Activated CD4-positive, alpha-beta T cell treated with anti-CD3 and anti-CD28 coated beads for 48 hours (primary cell): ENCODE results near the gene TYMP.

Source experiments
- DNase-seq: peaks from one replicate; pipeline ENCODE4 v3.0.0-alpha.2; 2020

Gene TYMP

DNA sequence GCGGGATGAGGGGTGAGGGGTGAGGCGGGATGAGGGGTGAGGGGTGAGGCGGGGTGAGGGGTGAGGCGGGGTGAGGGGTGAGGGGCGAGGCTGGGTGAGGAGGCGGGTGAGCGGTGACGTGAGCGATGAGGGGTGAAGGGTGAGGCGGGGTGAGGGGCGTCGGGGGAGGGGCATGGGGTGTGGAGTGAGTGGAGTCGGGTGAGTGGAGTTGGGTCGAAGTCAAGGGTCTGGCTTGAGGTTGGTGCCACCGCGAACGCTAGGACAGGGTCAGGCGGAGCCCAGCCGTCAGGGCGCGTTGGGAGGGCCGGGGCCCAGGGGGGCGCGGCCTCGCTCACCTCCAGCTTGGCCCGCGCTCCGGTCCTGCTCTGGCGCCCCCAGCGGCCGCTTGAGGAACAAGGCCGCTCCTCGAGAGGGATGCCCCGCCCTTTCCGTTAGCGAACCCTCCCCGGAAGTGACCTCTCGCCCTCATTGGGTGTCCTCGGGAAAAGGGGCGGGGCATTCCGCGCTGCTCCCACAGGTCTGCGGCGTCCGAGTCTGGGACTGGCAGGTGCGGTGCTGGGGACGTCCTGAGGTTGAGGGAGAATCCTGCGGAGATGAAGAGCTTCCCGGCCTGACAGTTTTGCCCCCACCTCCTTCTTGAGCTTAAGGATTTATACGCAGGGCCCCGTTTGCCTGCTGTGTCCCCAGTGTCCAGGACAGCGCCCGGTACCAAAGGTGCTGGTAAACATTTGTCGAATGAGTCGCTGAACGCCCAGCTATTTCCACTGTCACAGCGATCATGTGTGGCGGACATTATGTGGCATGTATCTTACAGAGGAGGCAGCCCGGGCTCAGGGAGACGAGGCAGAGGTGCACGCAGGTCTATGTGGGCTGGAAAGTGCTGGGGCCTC lies 33.0 kb upstream of the TYMP start, which contains the start of gene SYCE3:
SYCE3 (minus strand) TSS at position 397 of the 890 bp plus-strand sequence. CDS start 6,514 bp downstream, outside the sequence.
- peak; percentile 99 for DNase-seq

DNA sequence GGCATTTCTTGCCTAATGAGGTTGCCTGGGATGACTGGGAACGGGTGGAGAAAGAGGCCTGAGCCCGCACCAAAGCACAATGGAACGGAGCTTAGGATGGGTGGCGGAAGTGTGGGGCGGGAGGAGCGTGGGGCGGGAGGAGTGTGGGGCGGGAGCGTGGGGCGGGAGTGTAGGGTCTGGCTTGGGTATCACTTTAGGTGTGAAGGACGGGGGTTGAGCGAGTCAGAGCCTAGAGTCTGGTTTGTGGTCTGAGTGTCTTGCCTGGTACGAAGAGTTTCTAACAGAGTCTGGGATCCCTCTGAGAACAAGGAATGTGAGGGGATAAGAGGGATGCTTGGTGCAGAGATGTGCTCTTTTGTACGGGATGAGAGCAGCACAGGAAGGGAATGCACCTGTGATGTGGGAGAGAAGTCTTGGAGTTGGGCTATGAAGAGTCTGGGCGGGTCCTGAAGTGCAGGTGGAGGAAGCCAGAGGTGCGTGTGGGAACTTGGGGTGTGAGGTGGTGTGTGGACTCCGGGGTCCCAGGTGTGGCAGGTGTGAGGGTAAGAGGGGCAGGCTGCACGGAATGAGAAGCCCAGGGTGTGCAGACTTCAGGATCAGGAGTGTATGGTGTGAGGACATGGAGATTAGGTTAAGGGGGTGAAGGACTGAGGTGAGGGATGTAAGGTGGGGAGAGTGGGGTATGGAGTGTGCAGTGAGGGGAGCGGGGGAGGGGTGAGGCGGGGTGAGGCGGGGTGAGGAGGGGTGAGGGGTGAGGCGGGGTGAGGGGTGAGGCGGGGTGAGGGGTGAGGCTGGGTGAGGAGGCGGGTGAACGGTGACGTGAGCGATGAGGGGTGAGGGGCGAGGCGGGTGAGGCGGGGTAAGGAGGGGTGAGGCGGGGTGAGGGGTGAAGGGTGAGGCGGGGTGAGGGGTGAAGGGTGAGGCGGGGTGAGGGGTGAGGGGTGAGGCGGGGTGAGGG lies 31.9 kb upstream of the TYMP start:
- DNase-seq = no peak

GRCh38 chr22:50560034-50560433 lies 30.2 kb upstream of the TYMP start:
- DNase-seq = no peak

- DNase-seq = no peak
Measured at GRCh38 chr22:50556703-50557102, 26.9 kb upstream of the TYMP start.

DNA sequence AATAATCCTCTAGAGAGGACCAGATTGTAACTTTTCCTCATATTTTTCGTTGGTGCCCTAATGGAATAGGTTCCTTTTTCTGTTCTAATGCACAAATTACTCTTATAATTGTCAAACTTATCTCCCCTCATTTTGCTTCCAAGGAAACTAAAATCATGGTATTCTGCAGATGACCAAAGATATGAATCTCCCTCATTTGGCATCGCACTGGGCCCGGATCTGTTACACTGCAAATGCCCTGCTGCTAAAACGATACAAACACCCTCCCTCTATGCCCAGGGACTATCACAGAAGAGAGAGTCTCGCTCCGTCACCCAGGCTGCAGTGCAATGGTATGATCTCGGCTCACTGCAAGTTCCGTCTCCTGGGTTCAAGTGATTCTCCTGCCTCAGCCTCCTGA lies 23.5 kb upstream of the TYMP start:
- DNase-seq = no peak

GRCh38 chr22:50551160-50551752 lies 21.4 kb upstream of the TYMP start:
- no peak for DNase-seq

GRCh38 chr22:50550395-50550794 lies 20.6 kb upstream of the TYMP start:
- DNase-seq = no peak

DNA sequence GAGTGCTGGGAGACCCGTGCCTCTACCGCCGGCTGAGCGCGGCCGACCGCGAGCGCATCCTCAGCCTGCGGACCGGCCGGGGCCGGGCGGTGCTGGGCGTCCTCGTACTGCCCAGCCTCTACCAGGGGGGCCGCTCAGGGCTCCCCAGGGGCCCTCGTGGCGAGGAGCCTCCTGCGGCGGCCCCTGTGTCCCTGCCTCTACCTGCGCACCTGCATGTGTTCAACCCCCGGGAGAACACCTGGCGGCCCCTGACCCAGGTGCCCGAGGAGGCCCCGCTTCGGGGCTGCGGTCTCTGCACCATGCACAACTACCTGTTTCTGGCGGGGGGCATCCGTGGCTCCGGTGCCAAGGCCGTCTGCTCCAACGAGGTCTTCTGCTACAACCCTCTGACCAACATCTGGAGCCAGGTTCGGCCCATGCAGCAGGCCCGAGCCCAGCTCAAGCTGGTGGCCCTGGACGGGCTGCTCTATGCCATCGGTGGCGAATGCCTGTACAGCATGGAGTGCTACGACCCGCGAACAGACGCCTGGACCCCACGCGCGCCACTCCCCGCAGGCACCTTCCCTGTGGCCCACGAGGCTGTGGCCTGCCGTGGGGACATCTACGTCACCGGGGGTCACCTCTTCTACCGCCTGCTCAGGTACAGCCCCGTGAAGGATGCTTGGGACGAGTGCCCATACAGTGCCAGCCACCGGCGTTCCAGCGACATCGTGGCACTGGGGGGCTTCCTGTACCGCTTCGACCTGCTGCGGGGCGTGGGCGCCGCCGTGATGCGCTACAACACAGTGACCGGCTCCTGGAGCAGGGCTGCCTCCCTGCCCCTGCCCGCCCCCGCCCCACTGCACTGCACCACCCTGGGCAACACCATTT lies 19.3 kb upstream of the TYMP start:
- no peak for DNase-seq

DNA sequence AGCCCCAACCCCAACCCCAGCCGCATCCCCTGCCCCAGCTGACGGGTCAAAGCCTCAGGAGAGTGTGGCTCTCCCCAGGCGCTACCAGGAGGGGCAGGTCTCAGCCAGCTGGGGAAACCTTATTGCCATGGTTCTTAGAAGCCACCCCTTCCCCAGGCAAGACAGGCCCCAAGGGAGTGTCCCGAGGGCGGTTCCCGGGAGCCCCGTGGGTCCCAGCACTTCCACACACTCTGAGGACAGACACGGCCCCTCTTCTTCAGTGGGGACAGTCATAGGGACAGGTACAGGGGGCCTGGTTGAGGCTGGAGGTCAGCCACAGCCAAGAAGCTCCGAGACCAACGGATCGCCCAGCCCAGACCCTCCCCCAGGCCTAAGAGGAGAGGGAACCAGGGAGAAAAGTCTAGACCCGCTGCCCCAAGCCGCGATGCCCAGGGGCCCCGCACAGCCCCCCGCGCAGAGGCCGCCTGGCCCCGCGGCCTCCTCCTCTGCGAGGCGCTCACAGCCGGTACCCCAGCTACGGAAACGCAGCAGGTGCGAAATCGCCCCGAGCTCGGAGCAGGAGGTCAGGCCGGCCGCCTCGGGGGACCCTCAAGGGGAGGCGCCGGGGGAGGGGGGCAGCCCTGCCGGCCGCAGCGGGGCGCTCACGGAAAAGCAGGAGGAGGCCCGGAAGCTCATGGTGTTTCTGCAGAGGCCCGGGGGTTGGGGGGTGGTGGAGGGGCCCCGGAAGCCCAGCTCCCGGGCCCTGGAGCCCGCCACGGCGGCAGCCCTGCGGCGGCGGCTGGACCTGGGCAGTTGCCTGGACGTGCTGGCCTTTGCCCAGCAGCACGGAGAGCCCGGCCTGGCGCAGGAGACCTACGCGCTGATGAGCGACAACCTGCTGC lies 18.5 kb upstream of the TYMP start:
- peak; percentile 63 for DNase-seq

- no peak for DNase-seq
Measured at GRCh38 chr22:50547263-50547985, 17.6 kb upstream of the TYMP start.

DNA sequence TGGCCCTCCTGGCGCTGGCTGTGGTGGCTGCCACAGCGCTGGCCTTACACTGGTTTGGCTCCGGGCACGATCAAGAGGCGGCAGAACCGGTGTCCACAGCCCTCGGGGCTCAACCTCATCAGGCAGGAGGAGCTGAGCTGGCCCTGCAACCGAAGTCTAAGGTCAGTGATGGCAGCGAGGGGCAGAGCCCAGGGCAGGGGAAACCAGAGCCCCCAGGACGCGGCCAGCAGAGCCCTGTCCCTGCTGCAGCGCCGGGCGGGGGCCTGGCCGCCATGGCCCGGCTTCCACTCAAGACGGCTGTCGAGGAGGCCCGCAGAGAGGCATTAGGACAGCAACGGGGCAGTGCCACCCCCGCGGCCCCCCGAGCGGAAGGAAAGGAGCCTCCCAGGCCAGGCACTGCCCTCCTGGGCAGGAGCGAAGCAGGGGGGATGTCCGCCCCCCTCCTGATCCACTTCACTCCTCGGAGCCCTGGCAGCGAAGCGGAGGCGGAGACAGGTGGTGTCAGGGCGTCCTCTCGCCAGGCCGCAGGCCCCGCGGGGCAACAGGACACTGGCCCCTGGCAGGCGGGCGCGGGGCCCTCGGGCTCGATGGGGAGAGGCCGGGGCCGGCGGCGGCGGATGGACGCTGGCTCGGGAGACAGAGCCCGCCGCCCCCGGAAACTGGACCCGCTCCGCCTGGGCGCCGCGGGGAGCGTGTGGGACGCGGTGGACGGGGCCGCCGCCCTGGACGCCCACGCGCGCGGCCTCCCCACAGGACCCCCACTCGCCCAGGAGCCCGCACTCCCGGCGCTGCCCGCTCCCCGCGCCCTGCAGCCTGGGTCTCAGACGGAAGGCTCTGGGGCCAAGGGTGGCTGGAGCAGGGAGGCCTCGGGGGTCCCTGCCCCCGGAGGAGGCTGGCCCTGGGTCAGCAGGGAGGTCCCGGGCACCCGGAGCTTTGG lies 16.8 kb upstream of the TYMP start:
- DNase-seq = no peak

GRCh38 chr22:50545522-50546325 lies 15.9 kb upstream of the TYMP start, which contains the start of gene KLHDC7B:
Gene KLHDC7B, plus strand, starts transcription at chr22:50545899. Its CDS starts 345 bp downstream, at chr22:50546244.
- DNase-seq = peak; percentile 54

GRCh38 chr22:50544746-50545253 lies 15.0 kb upstream of the TYMP start:
- peak; percentile 40 for DNase-seq

DNA sequence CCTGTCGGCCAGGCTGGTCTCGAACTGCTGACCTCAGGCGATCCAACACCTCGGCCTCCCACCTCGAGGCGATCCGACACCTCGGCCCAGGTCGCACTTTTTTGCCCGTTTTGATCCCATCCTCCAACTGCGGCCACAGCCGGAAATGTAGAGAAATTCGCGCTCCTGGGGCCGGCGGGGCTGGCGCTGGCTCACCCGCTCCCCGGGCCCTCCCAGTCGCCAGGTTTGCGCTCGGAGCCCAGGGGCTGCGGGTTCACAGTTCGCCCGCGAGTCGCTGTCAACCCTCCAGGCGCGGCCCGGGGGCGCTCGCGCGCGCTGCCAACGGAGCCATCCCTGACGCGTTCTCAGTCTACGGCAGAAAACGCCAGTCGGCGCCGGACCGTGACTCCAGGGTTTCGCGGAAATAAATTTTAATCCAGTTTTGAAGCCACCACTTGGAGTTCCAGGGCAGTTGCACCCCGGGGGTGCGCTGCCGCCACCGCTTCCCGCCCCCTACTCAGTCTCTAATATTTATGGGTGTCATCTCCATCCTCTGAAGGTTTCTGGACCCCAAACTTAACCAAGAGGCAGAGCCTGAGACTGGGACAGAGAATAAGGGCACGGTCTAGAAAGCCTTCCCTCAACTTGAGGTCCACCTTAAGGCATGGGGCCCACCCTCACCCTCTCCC lies 14.4 kb upstream of the TYMP start:
- DNase-seq = peak; percentile 92

GRCh38 chr22:50542416-50542927 lies 12.7 kb upstream of the TYMP start:
- peak; percentile 76 for DNase-seq

DNA sequence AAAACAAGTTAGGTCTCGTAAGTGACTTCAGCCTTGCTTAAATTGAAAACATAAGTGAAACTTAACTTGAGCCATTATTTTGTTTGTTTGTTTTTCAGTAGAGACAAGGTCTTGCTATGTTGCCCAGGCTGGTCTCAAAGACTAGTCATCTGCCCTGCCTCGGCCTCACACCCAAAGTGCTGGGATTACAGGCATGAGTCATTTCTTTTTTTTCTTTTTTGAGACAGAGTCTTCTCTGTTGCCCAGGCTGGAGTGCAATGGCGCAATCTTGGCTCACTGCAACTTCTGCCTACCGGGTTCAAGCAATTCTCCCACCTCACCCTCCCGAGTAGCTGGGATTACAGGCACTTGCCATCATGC lies 11.8 kb upstream of the TYMP start:
- peak; percentile 63 for DNase-seq

DNA sequence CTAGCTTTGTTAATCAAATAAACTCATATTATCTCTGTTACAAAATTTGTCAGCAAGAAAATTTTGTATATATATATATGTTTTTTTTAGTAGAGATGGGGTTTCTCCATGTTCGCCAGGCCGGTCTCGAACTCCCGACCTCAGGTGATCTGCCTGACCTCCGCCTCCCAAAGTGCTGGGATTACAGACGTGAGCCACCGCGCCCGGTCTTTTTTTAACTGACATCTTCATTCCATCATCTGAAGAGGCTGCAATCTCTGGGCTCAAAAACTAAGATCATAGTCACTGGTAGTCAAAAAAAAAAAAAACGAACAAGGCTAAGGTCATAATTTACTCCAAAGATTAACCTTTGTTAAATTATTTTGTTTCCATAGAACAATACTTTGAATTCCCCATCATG lies 10.6 kb upstream of the TYMP start:
- DNase-seq = no peak
